ENCODE data around the gene MSL2. TPM values are rescaled to one million over a fixed set of nuclear protein-coding genes. Genes with fewer than 3 reads are reported as not detected.

MSL2 gene
- 21.2 and 22.7 TPM in 2 replicates for total RNA-seq

DNA sequence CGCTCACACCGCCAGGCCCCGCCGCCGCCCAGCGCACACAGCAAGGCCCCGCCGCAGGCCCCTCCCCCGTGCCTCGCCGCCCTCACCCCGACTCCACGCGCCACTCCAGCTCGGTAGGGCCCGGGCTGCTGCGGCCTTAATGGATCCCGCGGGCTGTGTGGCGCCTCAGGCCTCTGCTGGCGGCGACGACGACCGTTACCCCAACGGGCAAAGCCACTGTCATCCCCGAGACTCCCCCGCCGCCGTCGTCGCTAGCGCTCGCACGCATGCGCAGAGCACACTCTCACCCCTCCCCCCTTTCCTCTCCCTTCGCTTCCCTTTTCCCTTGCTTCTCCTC, at the start of gene MSL2:
MSL2 (minus strand) TSS at position 272 of the 337 bp plus-strand sequence. CDS start 1,222 bp downstream, outside the sequence.

Other genes with a start within 250 kb of the MSL2 start
- 13.1 and 17.3 TPM in 2 replicates for gene PPP2R3A, start 230.6 kb downstream of the MSL2 start, total RNA-seq
- 47.4 and 49.0 TPM in 2 replicates for gene PCCB, start 54.0 kb upstream of the MSL2 start, total RNA-seq